ENCODE data around the gene BPNT1.

DNA sequence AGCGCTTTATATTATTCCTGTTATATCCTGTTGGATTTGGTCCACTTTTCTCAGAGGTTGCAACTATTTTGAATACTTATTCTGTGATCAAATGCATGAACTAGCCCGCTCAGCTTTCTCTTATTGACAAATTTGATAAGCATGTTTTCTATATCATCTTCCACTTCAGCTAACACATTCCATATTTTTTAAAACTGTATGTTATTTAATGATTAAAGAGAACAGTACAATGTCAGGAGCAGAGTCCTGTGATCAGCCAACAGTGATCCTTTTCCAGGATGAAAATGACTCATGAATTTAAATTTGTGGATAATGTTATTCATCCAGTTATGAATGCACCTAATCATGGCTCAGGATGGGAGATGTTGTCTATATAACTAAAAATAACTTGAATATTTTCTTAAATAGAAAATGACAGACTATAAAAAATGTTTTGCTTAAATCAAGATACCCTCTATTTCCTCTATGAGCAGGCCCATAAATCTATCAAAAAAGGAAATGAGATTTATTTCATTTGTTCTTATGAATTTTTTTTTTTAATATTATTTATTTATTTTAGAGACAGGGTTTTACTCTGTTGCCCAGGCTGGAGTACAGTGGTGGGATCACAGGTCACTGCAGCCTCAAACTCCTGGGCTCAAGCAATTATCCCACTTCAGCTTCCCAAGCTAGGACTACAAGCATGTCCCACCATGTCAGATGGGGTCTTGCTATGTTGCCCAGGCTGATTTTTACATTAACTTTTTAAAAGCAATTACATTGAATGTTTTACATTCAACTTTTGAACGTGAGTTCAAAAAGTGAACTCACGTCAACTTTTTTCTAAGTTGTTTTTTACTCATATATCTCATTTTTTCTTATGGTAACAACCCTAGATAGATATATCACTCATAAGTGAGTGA, 12.5 kb downstream of the BPNT1 start:
- TF ChIP-seq CTCF (IDR thresholded peaks at IDR 0.05; ENCODE audit: insufficient read depth, low read length, poor library complexity, severe bottlenecking) (no peak), EZH2phosphoT487 (conservative IDR thresholded peaks at IDR 0.05; ENCODE audit: low read length) (no peak)

Data from SU-DHL-6 (cell line).